Lung microvascular endothelial cell (primary cell): ENCODE measurements around the gene HTR7. TPM values are rescaled to one million over a fixed set of nuclear protein-coding genes. Genes with fewer than 3 reads are reported as not detected.
A peak's percentile ranks its signal among the peaks of the same experiment; 100 is the strongest.
"Not testable (repeated sequence)": the region's sequence is repeated elsewhere in the genome, so short reads cannot be mapped to it uniquely, and the experiment has no call there.

Experiments used
- DNase-seq, 2 donors: peaks; one replicate each; pipeline versions ENCODE4 v3.0.0 to v3.0.0-alpha.2; 2010; ENCODE audit warnings: low read depth in 2 of 2
- total RNA-seq: library from RNA; depleted of rRNA; stranded (reverse); fragments of >200 nt; gene quantifications from 2 replicates; pipeline ENCODE4 v1.2.1, GENCODE V29; 2014

HTR7 gene
- total RNA-seq, 1 donor from 2014 or later, result under 0.01 TPM

DNA sequence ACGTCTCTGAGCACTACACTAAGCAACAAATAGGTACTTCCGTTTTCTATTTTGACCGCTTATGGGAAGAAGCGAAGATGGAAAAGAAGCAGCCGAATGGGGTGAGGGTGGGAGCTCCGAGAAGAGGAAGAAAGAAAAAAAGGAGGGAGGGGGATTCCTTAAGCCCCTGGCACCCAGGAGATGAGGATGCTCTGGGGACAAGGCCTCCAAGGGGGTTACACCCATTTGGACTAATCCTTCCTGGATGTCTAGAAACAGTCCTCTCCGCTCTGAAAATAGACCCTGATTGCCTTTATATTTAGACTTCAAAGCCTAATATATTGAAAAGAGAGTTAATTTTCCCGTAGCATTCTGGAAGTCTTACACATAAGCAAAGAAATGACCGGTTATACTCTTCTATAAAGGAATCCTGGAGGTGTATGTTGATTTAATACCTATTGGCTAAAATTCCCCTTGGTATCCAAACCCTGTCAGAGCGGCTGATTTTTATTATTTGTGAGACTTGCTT, 676 bp upstream of the HTR7 start:
- DNase-seq, result no peak

DNA sequence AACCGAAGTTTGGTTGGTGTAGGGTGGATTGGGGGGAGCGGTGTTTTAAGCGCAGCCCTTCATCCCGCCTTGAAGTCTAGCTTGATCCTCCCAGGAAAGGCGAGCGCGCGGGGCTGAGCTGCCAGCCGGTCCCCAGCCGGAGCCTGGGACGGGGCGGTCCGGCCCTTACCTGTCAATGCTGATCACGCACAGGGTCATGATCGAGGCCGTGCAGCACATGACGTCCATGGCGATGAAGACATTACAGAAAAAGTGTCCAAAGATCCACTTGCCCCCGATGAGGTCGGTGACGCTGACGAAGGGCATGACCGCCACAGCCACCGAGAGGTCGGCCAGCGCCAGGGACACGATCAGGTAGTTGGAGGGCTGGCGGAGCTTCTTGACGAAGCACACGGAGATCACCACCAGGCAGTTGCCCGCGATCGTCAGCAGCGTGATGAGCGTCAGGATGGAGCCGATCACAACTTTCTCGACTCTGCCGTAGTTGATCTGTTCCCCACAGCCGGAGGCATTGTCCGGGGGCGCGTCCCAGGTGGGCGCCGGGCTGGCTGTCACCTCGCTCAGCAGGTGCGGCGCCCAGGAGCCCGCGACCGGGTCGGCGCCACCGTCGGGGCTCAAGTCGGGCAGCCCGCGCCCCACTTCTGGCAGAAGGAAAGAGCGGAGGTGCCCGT, 740 bp downstream of the HTR7 start:
- no peak for DNase-seq

DNA sequence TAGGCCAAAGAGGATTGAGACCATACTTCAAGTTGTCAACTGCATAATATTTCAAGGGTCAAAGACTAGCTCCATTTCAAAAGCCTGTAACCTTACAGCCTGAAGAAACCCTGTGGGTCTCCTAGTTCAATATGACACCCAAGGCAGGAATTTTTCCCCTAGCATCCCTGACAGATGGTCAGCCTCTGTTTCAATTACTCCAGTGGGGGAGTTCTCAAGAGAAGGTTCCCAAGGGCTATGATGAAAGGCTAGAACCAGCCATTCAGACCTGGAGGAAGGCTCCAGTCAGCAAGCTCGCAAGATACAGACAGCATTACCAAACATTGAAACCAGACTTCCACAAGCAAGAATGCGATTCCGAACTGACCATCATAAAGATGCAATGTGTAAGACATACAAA, 1.6 kb downstream of the HTR7 start:
- DNase-seq, result no peak

DNA sequence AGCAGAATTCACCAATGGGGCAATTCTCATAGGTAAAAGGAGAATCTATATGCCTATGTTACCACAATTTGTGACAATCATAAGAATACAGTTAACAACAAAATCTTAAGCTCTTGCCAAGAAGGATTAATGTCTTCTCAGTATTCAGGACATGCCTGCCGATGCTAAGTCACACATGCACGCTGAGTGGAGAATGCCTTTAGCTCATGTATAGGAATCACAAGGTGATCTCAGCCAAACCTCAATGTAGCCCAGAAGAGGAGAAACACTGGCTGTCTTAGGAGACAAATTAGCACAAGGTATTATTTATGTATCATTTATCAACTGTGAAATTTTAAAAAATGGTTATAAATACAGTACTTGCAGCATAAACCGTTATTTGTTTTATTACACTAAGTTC, 2.7 kb downstream of the HTR7 start:
- no peak for DNase-seq

DNA sequence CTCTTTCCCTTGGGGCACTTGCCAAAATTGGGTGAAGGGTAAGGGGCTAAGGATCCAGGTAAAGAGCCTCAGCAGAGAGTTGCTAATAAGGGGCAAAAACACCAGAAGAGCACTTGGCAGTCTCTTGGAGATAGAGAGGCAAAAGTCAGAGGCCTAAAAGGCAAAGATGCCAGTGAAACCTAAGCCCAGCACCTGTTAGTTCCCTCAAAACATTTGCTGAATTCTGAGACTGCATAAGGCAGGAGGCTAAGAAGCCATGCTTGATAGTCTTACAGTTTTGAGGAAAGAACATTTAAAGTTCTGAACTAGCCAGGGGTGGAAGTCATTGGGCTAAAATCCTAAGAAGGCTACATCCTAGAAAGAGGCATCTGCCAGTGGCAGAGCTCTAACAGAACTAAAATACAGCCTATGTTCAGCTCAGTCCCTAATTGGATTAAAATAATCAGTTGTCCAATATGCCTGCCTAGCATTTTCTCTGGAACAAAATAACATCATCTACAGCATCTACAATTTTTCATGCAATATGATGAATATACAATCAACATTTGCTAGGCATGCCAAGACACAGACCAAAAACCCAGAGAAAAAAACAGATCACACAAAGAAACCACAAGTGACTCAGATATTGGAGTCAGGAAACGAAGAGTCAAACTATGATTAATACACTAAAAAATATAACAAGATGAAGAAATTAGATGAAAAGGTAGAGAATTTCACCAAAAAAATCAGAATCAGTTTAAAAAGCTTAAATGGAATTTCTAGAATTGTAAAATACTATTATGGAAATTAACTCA, 7.7 kb downstream of the HTR7 start:
- DNase-seq, result peak in 1 of 2 donors; percentile 51

DNA sequence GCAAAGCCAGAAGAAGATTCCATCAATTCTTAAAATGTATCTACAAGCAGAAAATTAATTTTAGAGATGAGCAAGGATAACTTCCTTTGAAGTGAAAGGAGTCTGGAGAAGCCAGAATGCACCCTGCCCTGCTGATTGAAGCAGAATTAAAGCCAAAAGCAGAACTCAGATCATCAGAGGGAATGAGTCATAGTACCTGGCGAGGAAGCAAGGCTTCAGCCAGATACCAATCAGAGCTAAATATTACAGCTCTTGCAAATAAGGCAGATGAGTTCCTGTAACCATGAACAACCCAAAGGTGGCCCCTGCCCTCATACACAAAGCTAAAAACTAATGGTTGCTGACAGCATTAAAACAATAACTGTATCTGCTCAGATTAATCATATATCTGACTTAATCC, 10.4 kb downstream of the HTR7 start:
- DNase-seq, result peak; percentile 12 to 23

DNA sequence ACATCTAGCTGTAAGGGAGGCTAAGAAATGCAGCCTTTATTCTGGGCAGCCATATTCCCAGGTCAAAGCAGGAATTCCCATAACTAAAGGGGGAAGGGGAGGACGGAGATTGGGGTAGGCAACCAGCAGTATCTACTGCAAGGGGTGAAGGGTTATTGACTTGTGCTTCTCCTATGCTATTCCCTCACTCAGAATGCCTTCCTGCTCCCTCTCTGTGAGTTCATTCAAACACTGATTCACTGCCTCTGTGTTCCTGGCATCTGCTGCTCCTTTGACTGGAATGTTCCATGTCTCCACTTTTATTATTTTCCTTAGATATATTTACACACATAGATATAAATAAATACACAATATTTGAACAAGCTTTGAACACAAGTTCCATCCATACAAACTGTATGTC, 11.1 kb downstream of the HTR7 start:
- DNase-seq, result no peak

DNA sequence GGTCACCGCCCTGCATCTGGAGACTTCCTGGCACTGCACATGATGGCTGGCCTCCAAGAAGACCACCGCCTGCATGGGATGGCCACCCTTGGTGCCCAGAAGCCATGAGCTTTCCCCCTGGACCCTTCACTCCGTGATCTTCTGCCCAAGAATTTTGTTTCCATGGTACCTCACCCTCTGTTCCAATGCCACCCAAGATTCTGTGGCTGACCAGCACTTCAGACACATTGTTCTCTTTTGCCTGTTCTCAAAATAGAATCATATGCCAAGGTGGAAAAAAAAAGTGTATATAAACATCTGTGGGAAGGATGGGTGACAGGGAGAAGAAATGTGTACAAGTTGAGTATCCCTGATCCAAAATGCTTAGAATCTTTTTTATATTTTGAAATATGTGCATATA, 12.1 kb downstream of the HTR7 start:
- no peak for DNase-seq

DNA sequence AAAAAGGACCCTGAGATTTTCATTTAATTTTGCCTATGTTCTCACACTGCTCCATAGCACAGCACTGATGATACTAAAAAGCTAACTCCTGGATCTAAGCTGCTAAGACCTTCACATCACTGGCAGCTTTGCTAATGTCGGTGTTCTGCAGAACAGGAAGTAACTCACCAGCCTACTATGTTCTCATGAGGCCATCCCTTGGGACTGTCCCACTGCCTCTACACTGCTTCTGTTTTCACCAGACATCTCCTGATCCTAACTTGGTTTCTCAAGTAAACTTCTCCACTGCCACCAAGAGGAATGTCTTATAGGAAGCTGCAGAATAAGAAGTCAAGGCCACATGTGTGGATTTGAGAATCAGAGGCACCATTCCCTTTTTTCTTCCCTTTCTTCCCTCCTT, 15.1 kb downstream of the HTR7 start:
- DNase-seq, result no peak

DNA sequence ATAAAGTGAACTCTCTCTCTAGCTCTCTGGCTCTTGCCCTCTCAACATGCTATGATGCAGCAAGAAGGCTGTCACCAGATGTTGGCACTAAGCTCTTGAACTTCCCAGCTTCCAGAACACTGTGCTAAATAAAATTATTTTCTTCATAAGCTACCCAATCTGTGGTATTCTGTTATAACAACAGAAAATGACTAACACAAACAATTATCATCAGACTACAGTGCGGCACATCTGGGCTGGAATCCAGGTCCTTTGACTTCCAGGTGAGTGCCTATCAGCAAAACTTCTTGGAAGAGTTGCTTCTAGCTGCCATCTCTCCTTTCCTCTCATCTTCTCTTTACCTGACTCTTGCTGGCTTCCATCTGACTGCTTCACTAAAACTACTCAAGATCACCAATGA, 20.4 kb downstream of the HTR7 start:
- no peak for DNase-seq

DNA sequence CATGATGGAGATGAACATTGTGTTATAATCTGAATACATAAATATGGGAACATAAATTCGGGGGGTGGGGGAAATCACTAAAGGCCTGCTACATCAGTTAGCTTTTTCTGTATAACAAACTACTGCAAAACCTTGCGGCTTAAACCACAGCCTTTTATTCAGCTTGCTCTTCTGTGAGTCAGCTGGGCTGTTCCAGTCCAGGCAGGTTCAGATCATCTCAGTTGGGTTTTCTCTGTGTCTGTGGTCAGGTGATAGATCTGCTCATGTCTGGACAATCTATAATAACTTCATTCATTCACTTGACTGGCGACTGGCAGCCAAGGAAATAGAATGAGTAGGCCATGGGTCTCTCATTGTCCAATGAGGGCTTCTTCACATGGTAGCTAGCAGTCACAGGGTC, 23.5 kb downstream of the HTR7 start:
- DNase-seq, result no peak

DNA sequence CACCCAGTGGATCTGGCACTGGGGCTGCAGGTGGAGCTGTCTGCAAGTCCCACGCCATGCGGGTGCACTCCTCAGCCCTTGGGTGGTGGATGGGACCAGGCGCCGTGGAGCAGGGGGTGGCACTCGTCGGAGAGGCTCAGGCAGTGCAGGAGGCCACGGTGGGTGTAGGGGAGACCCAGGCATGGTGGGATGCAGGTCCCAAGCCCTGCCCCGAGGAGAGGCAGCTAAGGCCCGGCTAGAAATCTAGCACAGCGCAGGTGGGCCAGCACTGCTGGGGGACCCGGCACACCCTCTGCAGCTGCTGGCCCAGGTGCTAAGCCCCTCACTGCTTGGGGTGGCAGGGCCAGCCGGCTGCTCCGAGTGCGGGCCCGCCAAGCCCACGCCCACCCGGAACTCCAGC, 25.7 kb downstream of the HTR7 start:
- no peak for DNase-seq

DNA sequence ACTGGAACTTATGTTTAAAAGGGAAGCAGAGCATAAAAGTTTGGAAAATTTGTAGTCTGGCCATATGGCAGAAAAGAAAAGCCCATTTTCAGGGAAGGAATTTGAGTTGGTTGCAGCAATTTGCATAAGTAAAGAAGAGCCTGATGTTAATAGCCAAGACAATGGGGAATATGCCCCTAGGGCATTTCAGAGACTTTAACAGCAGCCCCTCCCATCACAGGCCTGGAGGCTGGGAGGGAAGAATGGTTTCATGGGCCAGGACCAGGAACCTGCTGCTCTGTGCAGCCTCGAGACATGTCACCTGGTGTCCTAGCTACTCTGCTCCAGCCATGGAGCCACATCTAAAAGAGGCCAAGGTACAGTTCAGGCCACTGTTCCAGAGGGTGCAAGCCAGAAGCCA, 35.3 kb downstream of the HTR7 start:
- DNase-seq, result no peak

DNA sequence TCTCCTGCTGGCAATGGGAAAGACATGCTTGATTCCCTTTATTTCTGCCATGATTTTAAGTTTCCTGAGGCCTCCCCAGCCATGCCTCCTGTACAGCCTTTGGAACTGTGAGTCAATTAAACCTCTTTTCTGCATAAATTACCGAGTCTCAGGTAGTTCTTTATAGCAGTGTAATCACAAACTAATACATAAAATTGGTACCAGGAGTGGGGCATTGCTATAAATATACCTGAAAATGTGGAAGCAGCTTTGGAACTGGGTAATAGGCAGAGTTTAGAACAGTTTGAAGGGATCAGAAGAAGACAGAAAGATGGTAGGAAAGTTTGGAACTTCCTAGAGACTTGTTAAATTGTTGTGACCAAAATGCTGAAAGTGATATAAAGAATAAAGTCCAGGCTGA, 36.0 kb downstream of the HTR7 start:
- DNase-seq, result not testable (repeated sequence)

DNA sequence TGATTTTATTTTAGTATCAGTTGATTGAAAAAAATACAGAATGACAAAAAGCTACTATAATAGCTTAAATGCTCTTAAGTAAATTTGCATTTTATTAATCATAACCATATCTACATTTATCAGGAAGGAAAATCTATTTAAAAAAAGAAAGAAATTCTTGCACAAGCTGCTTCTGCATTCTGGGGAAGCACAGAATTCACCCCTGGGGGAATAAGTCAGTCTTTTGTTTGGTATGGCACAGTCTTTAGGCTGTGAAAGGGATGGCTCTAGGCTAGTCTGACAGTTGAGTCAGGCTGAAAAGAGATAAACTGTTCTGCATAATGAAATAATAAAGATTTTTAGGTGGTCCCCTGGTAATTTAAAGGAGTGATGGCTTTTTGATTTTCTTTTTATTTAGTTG, 37.9 kb downstream of the HTR7 start:
- DNase-seq, result no peak

DNA sequence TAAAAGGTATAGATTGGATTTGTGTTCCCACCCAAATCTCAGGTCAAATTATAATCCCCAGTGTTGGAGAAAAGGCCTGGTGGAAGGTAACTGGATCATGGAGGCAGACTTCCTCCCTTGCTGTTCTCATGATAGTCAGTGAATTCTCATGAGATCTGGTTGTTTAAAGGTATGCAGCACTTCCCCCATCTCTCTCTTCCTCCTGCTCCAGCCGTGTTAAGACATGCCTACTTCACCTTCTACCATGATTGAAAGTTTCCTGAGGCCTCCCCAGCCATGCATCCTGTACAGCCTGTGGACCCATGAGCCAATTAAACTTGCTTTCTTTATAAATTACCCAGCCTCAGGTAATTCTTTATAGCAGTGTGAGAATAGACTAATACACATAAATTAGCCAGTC, 39.1 kb downstream of the HTR7 start:
- no peak for DNase-seq

DNA sequence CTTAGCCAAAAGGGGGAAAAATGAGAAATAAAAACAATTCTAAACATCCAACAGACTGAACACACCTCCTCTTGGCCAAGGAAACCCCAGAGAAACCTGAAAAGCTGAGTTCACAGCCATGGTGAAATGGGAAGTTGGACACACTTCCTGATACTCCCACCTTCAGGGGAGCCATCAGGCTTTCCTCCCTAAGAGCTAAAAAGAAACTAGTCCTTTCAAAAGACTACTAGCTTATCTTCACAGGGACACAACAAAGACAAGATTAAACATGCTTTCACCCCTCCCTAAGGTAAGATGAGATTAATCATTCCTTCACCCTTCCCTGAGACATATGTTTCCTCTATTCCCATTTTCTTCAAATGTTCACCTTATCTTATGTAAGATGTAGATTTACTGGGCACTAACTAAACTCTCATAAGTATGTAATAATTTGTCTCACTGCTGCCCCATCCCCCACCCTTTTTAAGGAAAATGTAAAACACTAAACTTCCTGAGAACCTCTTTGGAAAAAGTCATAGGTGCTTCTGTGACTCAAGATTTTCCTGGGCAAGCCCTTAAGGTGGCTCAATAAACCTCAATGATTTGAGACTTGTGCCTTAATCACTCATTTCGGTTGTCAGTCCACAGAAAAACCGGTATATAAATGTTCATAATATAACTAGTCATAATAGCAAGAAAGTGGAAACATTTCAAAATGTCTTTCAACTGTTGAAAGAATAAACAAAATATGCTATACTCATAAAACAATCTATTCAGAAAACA, 40.5 kb downstream of the HTR7 start:
- no peak for DNase-seq

DNA sequence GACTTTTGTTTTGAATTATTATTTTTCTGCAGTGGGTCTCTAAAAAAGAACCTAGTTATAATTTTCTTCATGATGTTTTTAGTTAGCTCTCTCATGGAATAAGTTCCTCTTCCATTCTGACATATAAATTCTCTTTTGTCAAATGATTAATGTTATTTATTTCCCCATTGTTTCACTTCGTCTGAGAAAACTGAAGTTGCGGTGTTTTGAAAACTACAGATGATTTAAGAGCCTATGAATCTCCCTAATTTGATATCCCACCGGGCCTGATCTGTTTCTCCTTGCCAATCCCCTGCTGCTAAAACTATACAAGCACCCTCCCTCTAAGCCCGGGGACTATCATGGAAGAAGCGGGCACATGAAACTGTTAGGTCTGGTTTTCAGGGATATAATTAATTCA, 41.4 kb downstream of the HTR7 start:
- no peak for DNase-seq

DNA sequence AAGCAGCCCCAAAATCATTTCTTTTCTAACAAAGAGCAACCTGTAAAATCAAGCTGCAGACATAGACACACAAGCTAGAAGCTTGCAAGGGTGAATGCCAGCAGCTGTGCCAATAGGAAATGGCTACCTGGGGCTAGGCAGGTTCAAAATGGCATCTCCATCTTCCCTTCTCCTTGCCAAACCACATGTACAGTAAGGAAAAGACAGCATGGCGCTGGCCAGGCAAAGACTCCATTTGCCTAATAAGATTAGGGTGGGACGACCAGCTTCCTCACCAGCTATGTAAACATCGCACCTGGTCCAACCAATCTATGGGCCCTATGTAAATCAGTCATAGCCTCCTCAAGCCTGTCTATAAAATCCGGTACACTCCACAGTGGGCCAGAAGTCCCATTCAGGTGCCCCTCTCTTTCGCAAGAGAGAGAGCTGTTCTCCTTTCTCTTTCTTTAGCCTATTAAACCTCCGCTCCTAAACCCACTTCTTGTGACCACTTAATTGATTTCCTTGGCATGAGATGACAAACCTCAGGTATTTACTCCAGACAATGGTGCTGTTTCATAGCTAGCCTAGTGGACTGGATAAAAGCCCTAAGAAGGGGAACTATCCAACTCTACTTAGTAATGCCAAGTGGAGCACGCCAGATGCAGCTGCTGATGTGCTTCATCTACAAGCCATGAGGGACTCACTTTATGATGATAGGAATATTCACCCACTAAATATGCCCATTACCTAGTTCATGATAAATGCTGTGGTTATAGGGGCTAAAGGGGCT, 44.1 kb downstream of the HTR7 start:
- no peak for DNase-seq

DNA sequence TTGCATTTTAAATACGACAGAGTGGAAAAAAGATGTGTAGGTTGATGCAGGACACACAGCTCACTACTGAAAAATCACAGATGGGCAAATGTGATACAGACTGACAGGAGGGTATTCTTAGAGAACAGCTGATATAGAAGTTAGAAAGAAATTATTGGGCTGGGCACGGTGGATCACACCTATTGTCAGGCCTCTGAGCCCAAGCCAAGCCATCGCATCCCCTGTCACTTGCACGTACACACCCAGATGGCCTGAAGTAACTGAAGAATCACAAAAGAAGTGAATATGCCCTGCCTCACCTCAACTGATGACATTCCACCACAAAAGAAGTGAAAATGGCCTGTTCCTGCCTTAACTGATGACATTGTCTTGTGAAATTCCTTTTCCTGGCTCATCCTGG, 50.7 kb downstream of the HTR7 start:
- DNase-seq, result not testable (repeated sequence)

DNA sequence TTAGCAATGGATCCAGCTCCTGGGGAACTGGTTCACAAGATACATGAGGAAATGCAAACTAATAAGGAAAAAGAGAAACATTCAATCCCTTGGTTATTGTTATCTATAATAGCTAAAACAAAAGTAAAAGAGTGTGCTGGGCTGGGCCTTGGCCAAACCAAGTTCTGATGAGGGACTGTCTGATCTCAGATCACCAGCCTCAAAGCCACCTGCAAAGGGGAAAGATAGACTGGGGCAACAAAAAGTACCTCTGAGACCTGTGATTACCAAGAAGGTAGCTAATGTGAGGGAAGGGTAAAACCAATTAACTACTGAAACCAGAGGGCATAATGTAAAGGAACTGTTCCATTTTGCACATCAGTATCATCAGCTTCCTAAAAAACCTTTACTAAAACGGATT, 51.2 kb downstream of the HTR7 start:
- no peak for DNase-seq

DNA sequence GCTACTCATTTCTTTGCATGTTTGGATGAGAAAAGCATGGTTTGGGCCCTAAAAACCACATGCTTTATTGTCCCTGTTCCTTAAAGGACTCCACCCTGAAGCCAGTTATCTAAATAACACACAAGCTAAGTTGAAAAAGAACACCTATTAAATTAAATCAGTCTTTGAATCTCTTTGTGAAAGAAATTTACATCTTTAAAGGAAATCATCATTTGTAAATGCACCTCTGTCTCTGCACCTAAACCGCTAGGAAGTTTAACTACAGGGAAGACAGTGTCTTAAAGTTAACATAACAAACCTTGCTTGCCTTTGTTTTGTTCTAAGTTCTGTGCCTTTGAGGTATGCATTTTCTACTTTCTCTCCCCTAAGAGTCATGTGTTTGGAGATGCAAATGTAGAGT, 52.6 kb downstream of the HTR7 start:
- DNase-seq, result no peak
